ENCODE data around the gene IFNAR1. TPM values are rescaled to one million over a fixed set of nuclear protein-coding genes. Genes with fewer than 3 reads are reported as not detected.

Gene IFNAR1
- total RNA-seq, 2 donors from 2014 or later: 11.7 to 16.9 TPM

- no peaks in the 10 kb centered on the region for H3K4me1 ChIP-seq (ENCODE audit: control insufficient read depth, insufficient read depth, low read length)
- 91 to 92% methylated on average over 4 of the region's 8 CpGs for WGBS, 2 experiments (ENCODE audit: insufficient coverage in 1 of 2, insufficient read length in 1 of 2)
- H3K4me3 ChIP-seq (ENCODE audit: low read length): no peak overlapping the region
- H3K27me3 ChIP-seq (ENCODE audit: control insufficient read depth, insufficient read depth, low read length, poor library complexity, severe bottlenecking): no peaks in the 10 kb centered on the region
- H3K9me3 Mint-ChIP-seq: no peaks in the 10 kb centered on the region
- no peak overlapping the region for H3K4me3 Mint-ChIP-seq
- H3K9ac ChIP-seq (ENCODE audit: extremely low read depth, low read length, poor library complexity, severe bottlenecking): no peak overlapping the region
- TF ChIP-seq CTCF (conservative IDR thresholded peaks at IDR 0.05): no peak
- H3K36me3 Mint-ChIP-seq (ENCODE audit: low read depth): no peaks in the 10 kb centered on the region
- DNase-seq: no peak
- peaks cover 2% of the 10 kb centered on the region for H3K27me3 Mint-ChIP-seq (ENCODE audit: insufficient read depth)
- peaks cover 4% of the 10 kb centered on the region for H3K4me1 Mint-ChIP-seq
- H3K27ac ChIP-seq (ENCODE audit: low read depth, low read length): no peak overlapping the region
- H3K36me3 ChIP-seq (ENCODE audit: control insufficient read depth, insufficient read depth, low read length): no peaks in the 10 kb centered on the region
- H3K27ac Mint-ChIP-seq: no peak overlapping the region
- no peaks in the 10 kb centered on the region for H3K9me3 ChIP-seq (ENCODE audit: control insufficient read depth, low read length)
Measured at GRCh38 chr21:33394260-33394659, 69.5 kb downstream of the IFNAR1 start.

DNA sequence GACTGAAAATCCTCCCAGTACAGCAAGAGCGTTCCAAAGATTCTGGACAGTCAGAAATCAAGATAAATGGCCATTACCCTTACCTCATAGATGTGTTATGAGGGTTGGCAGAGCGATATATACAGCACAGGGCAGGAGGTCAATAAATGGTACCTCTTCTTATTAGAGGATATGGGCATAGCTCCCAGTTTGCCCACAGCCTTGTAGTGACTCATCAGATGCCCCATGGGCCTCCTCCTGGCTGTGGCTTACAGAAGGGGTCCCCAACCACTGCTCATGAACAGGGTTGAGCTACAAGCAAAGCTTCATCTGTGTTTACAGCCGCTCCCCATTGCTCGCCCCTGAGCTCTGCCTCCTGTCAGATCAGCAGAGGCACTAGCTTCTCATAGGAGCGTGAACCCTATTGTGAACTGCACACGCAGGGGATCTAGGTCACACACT, 71.1 kb downstream of the IFNAR1 start:
- Histone ChIP-seq H3K36me3 (ENCODE audit: control insufficient read depth, insufficient read depth, low read length) (no peaks in the 10 kb centered on the region), H3K27me3 (ENCODE audit: control insufficient read depth, insufficient read depth, low read length, poor library complexity, severe bottlenecking) (no peaks in the 10 kb centered on the region), H3K4me3 (ENCODE audit: low read length) (no peak overlapping the region), H3K9ac (ENCODE audit: extremely low read depth, low read length, poor library complexity, severe bottlenecking) (no peak overlapping the region), H3K4me1 (ENCODE audit: control insufficient read depth, insufficient read depth, low read length) (no peaks in the 10 kb centered on the region), H3K9me3 (ENCODE audit: control insufficient read depth, low read length) (no peaks in the 10 kb centered on the region), H3K27ac (ENCODE audit: low read depth, low read length) (no peak overlapping the region)
- TF ChIP-seq CTCF (conservative IDR thresholded peaks at IDR 0.05): no peak
- no peak for DNase-seq
- Mint-ChIP-seq H3K4me1 (peaks cover 4% of the 10 kb centered on the region), H3K4me3 (no peak overlapping the region), H3K36me3 (ENCODE audit: low read depth) (no peaks in the 10 kb centered on the region), H3K9me3 (no peaks in the 10 kb centered on the region), H3K27ac (no peak overlapping the region), H3K27me3 (ENCODE audit: insufficient read depth) (peaks cover under 1% of the 10 kb centered on the region)
- 82 to 92% methylated on average over 5 to 6 of the region's 6 CpGs for WGBS, 2 experiments (ENCODE audit: insufficient coverage in 1 of 2, insufficient read length in 1 of 2)

DNA sequence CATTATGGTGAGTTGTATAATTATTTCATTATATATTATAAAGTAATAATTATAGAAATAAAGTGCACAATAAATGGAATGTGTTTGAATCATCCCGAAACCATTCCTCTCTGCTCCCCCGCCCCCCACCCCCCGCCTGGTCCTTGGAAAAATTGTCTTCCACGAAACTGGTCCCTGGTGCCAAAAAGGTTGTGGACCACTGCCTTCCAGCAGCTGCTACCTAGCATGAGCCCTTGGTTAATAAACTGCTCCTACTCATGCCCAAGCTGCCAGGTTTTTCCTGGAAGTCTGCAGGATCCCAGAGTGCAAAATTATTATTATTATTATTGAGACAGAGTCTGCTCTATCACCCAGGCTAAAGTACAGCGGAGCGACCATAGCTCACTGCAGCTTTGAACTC, 71.7 kb downstream of the IFNAR1 start:
- no peaks in the 10 kb centered on the region for H3K4me1 ChIP-seq (ENCODE audit: control insufficient read depth, insufficient read depth, low read length)
- no peak for TF ChIP-seq CTCF (conservative IDR thresholded peaks at IDR 0.05)
- no peak overlapping the region for H3K27ac Mint-ChIP-seq
- H3K4me1 Mint-ChIP-seq: peaks cover 4% of the 10 kb centered on the region
- no peaks in the 10 kb centered on the region for H3K36me3 ChIP-seq (ENCODE audit: control insufficient read depth, insufficient read depth, low read length)
- H3K27me3 Mint-ChIP-seq (ENCODE audit: insufficient read depth): peaks cover 2% of the 10 kb centered on the region
- H3K4me3 ChIP-seq (ENCODE audit: low read length): no peak overlapping the region
- 91 to 100% methylated on average over 6 of the region's 6 CpGs for WGBS, 2 experiments (ENCODE audit: insufficient coverage in 1 of 2, insufficient read length in 1 of 2)
- H3K9me3 Mint-ChIP-seq: no peaks in the 10 kb centered on the region
- H3K9ac ChIP-seq (ENCODE audit: extremely low read depth, low read length, poor library complexity, severe bottlenecking): no peak overlapping the region
- H3K27ac ChIP-seq (ENCODE audit: low read depth, low read length): no peak overlapping the region
- H3K27me3 ChIP-seq (ENCODE audit: control insufficient read depth, insufficient read depth, low read length, poor library complexity, severe bottlenecking): no peaks in the 10 kb centered on the region
- no peaks in the 10 kb centered on the region for H3K9me3 ChIP-seq (ENCODE audit: control insufficient read depth, low read length)
- no peaks in the 10 kb centered on the region for H3K36me3 Mint-ChIP-seq (ENCODE audit: low read depth)
- DNase-seq: no peak
- no peak overlapping the region for H3K4me3 Mint-ChIP-seq
